Measurements from ENCODE around the gene LCMT1. TPM values are rescaled to one million over a fixed set of nuclear protein-coding genes. Genes with fewer than 3 reads are reported as not detected.
"Not testable (repeated sequence)": the region's sequence is repeated elsewhere in the genome, so short reads cannot be mapped to it uniquely, and the experiment has no call there.

Gene LCMT1
- total RNA-seq, 3 donors from 2014 or later = 26.9 to 38.3 (median 30.4) TPM

- DNase-seq (ENCODE audit: low spot score in 2 of 2) = no peak
- Histone ChIP-seq H3K4me1 (no peaks in the 10 kb centered on the region), H3K27me3 (no peaks in the 10 kb centered on the region), H3K36me3 (no peaks in the 10 kb centered on the region), H3K27ac (no peak overlapping the region), H3K9me3 (no peaks in the 10 kb centered on the region), H3K4me3 (no peak overlapping the region)
- no peak for TF ChIP-seq POLR2A (IDR thresholded peaks at IDR 0.05)
- TF ChIP-seq POLR2AphosphoS5 (IDR thresholded peaks at IDR 0.05) = no peak
- TF ChIP-seq CTCF (IDR thresholded peaks at IDR 0.05) = no peak
- intact Hi-C loops (cut with DNase I; ENCODE audit: low total_unique reads) = no loop called here
Observed at GRCh38 chr16:25118851-25119578, 7.5 kb downstream of the LCMT1 start.

- Histone ChIP-seq H3K4me1 (no peaks in the 10 kb centered on the region), H3K9me3 (no peaks in the 10 kb centered on the region), H3K4me3 (no peak overlapping the region), H3K27me3 (no peaks in the 10 kb centered on the region), H3K36me3 (no peaks in the 10 kb centered on the region), H3K27ac (no peak overlapping the region)
- TF ChIP-seq CTCF (IDR thresholded peaks at IDR 0.05) = no peak
- no peak for TF ChIP-seq POLR2AphosphoS5 (IDR thresholded peaks at IDR 0.05)
- TF ChIP-seq POLR2A (IDR thresholded peaks at IDR 0.05) = no peak
- intact Hi-C loops (cut with DNase I; ENCODE audit: low total_unique reads) = no loop called here
- no peak for DNase-seq (ENCODE audit: low spot score in 2 of 2)
Observed at GRCh38 chr16:25121824-25122600, 10.5 kb downstream of the LCMT1 start.

GRCh38 chr16:25124503-25124902, 13.0 kb downstream of the LCMT1 start:
- H3K36me3 ChIP-seq = no peaks in the 10 kb centered on the region
- no peak overlapping the region for H3K27ac ChIP-seq

DNA sequence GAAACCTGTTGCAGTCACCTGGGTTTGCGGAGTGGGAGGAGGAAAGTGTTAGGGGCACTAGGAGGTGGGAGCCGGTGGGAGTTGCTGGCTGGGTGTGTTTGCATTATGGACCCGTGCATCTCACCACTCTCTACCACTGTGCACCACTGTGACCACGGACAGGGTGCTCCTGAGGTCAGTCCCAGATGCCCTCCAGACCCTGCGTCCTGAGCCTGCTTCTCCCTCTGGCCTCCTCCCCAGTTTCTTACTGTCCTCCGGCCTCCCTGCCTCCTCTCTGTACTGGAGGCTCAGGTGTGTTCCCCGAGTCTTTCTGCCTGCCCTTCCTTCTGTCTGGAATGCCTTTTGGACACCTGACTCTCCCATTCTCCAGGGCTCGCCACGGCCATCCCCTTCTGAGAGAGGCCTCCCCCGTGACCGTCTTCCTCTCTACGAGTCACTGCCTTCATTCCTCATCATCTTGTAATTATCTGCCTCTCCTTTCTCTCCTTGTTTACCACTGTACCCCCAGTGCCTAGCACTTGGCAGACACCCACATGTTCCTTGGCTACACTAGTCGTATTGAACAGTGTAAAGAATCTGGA, 14.6 kb downstream of the LCMT1 start:
- H3K4me3 ChIP-seq; H3K4me1 ChIP-seq; H3K36me3 ChIP-seq; DNase-seq (ENCODE audit: low spot score in 2 of 2); H3K9me3 ChIP-seq; intact Hi-C loops (cut with DNase I; ENCODE audit: low total_unique reads); H3K27me3 ChIP-seq; H3K27ac ChIP-seq: not testable (repeated sequence)

More at GRCh38 chr16:25124503-25124902, 13.0 kb downstream of the LCMT1 start:
- H3K4me1 ChIP-seq = no peaks in the 10 kb centered on the region
- H3K27me3 ChIP-seq = no peaks in the 10 kb centered on the region
- DNase-seq (ENCODE audit: low spot score in 2 of 2) = no peak
- TF ChIP-seq POLR2A (IDR thresholded peaks at IDR 0.05) (no peak), POLR2AphosphoS5 (IDR thresholded peaks at IDR 0.05) (no peak), CTCF (IDR thresholded peaks at IDR 0.05) (no peak)
- H3K9me3 ChIP-seq = no peaks in the 10 kb centered on the region
- intact Hi-C loops (cut with DNase I; ENCODE audit: low total_unique reads) = no loop called here
- H3K4me3 ChIP-seq = no peak overlapping the region

DNA sequence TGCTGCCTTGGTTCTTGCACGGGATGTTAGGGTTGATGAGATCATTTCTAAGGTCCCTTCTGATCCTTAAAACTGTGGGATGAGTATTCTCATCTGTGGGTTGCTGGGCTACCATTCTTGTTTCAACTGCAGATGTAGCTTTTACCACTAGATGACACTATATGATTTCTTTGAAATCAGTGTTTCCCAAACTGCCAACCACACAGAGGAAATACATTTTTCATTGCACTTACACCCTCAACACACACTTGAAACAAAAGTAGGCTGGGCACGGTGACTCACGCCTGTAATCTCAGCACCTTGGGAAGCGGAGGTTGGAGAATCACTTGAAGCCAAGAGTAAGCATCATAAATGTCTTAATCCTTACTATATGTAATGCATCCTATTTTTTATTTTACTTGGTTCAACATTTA, 15.3 kb downstream of the LCMT1 start:
- DNase-seq (ENCODE audit: low spot score in 2 of 2) = no peak
- H3K36me3 ChIP-seq = no peaks in the 10 kb centered on the region
- intact Hi-C loops (cut with DNase I; ENCODE audit: low total_unique reads) = no loop called here

GRCh38 chr16:25132751-25133150, 21.2 kb downstream of the LCMT1 start:
- intact Hi-C loops (cut with DNase I; ENCODE audit: low total_unique reads) = loop anchor here (5.0 kb wide), 1 partner anchor 1450 kb away; no protein-coding TSS in a partner anchor
- H3K27ac ChIP-seq; H3K36me3 ChIP-seq; H3K27me3 ChIP-seq; DNase-seq (ENCODE audit: low spot score in 2 of 2); H3K9me3 ChIP-seq; H3K4me1 ChIP-seq; H3K4me3 ChIP-seq: not testable (repeated sequence)

More for the DNA sequence above, 15.3 kb downstream of the LCMT1 start:
- Histone ChIP-seq H3K27me3 (no peaks in the 10 kb centered on the region), H3K27ac (no peak overlapping the region), H3K9me3 (no peaks in the 10 kb centered on the region), H3K4me3 (no peak overlapping the region), H3K4me1 (no peaks in the 10 kb centered on the region)
- TF ChIP-seq POLR2AphosphoS5 (IDR thresholded peaks at IDR 0.05) (no peak), POLR2A (IDR thresholded peaks at IDR 0.05) (no peak), CTCF (IDR thresholded peaks at IDR 0.05) (peak in 1 of 3 donors; percentile 26)

Measured in breast epithelium (tissue), 4 donors.